ENCODE data around the gene PTPRM.

GRCh38 chr18:8364385-8364784, 797.3 kb downstream of the PTPRM start:
- TF ChIP-seq ZFP3 (CRISPR knock-in tag; IDR thresholded peaks at IDR 0.05) (no peak), CREB5 (CRISPR knock-in tag; IDR thresholded peaks at IDR 0.05; ENCODE audit: low read depth) (no peak), BACH2 (CRISPR knock-in tag; IDR thresholded peaks at IDR 0.05; ENCODE audit: borderline replicate concordance) (no peak), PATZ1 (CRISPR knock-in tag; IDR thresholded peaks at IDR 0.05; ENCODE audit: borderline replicate concordance) (no peak), CSRNP3 (CRISPR knock-in tag; IDR thresholded peaks at IDR 0.05) (no peak), ZNF8 (CRISPR knock-in tag; IDR thresholded peaks at IDR 0.05) (no peak), ZC3H10 (CRISPR knock-in tag; IDR thresholded peaks at IDR 0.05) (no peak), RARB (CRISPR knock-in tag; IDR thresholded peaks at IDR 0.05) (no peak), ARNTL (CRISPR knock-in tag; IDR thresholded peaks at IDR 0.05; ENCODE audit: borderline replicate concordance, low read depth) (no peak), ZNF70 (CRISPR knock-in tag; IDR thresholded peaks at IDR 0.05) (no peak), PPARA (CRISPR knock-in tag; IDR thresholded peaks at IDR 0.05; ENCODE audit: borderline replicate concordance) (no peak), ISL1 (CRISPR knock-in tag; IDR thresholded peaks at IDR 0.05) (no peak), TOX (CRISPR knock-in tag; IDR thresholded peaks at IDR 0.05; ENCODE audit: borderline replicate concordance) (no peak)

All from SK-N-SH treated with all-trans-retinoic acid at 6 μM for 48 hours (cell line).